NCI-H2029 (cell line): ENCODE measurements around the gene OR2T34.
"Not testable (repeated sequence)": the region's sequence is repeated elsewhere in the genome, so short reads cannot be mapped to it uniquely, and the experiment has no call there.

ENCODE experiments used
- DNase-seq: peaks from one replicate; lab custom pipeline; 2025; lab: John Stamatoyannopoulos, UW

Gene OR2T34, protein sequence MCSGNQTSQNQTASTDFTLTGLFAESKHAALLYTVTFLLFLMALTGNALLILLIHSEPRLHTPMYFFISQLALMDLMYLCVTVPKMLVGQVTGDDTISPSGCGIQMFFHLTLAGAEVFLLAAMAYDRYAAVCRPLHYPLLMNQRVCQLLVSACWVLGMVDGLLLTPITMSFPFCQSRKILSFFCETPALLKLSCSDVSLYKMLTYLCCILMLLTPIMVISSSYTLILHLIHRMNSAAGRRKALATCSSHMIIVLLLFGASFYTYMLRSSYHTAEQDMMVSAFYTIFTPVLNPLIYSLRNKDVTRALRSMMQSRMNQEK

DNA sequence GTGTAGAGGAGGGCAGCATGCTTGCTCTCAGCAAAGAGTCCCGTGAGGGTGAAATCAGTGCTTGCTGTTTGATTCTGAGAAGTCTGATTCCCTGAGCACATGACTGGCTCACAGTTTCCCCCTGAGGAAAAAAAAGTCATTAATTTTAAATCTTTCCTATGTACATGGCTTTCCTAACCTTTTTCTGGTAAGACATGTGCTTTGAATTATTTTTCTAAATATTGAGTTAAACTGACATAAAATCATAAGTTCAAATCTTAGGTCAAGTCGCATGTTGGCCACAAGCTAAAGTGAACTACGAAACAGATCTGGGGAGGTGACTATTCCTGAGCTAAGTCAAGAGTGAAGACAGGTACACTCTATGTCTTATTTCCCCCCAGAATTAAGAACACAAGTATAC is at the start of gene OR2T34:
Gene OR2T34, minus strand, starts transcription at position 101 of the 400 bp plus-strand sequence. Its CDS starts 0 bp downstream, at position 101.
- not testable (repeated sequence) for DNase-seq

DNA sequence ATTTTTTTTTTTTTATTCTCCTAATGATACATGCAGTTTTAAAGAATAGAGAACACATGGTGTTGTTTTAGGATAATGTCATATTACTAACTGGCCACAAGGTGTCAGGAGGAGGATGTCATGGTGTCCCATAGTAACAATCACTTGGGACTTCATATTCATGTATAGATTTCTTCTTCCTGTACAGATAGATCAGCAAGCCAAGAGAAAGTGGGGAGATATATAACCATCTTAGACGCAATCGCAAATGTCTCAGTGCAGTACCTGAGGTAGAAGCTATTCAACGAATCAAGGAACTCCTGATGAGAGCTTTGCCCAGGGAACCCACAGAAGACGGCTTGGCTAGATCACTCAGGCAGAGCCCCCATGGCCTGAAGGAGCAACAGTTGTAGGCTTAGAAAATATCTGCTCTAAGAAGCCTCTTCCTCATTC is 48.0 kb upstream of the OR2T34 start:
- DNase-seq = peak; percentile 38

DNA sequence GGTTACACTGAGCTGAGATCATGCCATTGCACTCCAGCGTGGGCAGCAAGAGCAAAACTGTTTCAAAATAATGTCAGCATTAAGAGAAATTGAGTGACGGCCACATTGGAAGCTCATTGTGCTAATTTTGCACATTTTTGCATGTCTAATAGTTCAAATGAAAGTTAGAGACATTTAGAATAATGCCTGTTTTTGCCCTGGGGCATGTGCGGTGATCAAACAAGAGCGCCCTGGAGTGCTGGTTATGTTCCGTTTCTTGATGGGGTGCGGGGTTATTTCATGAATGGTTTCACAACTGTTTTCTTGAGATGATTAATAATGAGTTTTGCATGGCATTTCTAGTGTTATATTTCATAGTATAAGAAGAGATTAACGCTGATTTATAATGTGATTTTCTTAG is 47.2 kb upstream of the OR2T34 start:
- no peak for DNase-seq

DNA sequence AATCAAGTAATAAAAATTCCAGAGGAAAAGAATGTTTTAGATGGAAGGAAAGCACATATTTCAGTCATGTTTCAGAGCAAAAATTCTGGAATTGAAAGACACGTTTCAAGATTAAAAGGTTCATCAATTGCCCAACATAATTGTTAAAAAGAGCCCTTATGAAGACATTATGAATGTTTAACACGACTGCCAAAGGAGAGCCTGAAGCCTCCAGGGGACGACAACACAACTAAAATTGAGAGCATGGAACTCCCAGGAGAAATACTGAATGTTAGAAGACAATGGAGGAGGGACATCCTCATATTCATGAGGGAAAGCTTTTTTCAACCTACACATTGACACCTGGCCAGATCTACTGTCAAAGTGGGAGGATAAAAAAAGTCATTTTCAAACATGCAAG is 44.3 kb upstream of the OR2T34 start:
- peak; percentile 30 for DNase-seq

DNA sequence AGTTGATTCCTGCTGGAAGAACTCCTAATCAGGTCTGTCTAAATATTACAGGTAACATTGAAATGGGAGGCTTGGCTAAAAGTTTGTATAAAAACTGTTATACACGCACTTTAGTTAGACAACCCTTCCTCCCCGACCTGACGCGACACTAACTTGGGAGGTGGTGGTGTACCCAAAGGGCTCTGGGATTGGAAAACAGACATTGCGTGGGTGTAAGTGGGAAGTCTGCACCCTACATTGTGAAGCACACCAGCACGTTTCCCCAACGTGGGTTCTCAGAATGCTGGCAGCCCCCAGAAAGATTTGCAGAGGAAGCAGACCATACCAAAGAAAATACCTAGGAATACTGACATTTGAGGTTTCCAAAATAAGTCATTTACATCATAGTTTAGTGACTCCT is 43.6 kb upstream of the OR2T34 start:
- DNase-seq = no peak

DNA sequence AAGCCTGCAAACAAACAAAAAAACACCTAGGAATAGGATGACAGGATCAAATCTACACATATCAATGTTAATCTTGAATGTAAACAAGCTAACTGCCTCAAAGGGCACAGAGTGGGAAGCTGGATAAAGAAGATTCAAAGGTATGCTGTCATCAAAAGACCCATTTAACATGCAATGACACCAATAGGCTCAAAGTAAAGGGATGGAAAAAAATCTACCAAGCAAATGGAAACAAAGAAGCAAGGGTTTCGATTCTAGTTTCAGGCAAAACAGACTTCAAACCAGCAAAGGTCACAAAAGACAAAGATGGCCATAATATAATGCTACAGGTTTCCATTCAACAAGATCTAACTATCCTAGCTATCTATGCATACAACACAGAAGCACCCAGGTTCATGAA is 39.2 kb upstream of the OR2T34 start:
- DNase-seq = no peak

DNA sequence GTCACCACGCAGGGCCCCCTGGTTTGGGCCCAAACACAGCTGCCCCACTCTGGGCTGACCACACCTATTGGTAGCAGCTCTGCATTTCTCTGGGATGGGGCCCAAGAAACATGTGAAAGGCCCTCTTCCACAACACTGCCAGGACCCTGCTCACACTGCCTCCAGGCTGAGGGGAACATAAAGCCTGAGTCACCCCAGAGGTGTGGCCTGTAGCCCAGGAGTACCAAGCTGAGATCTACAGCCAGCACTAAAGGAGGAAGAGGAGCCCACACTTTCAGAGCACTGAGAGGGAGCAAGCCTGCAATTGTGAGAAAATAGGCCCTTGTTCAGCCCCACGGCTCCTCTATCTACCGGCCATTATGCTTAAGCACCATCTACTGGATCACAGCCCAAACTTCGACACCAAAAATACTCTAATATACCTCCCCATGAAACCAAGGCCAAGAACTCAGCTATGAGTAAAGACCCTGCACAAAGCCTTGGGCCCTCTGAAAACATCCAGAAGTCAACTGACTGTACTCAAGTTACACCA is 37.4 kb upstream of the OR2T34 start:
- no peak for DNase-seq

DNA sequence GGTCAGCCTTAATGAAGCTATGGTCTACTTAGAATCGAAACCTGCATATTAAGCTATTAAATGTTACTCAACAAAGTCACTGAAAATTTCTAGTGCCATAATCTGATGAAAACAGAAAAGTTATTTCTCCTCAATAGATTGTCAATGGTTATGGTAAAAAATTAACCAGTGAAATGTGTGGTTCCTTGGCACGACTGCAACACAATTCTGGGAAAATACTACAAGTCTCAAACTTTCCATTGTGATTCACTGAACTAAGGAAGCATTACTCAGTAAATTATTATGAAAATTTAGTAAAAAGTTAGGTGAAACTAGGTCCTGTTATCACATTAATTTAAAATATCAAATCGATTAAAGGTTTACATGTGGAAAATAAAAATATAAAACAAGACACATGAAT is 35.7 kb upstream of the OR2T34 start:
- DNase-seq = no peak

DNA sequence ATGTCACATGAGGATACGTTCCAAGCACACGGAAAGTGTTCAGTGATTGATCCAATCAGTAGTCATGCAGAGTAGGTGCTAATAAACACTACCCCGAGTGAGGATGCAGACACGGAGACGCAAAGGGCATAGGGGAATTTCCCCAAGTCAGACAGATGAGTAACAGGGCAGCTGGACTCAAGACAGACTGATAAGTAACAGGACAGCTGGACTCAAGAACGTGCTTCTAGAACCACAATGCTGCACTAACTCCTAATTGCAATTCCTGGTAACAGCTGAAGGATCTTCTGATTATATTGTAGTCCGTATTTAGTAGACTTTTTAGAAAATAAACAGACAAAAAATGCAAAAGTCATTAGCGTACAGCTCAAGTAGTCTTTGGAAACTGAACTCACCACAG is 24.8 kb upstream of the OR2T34 start:
- no peak for DNase-seq

DNA sequence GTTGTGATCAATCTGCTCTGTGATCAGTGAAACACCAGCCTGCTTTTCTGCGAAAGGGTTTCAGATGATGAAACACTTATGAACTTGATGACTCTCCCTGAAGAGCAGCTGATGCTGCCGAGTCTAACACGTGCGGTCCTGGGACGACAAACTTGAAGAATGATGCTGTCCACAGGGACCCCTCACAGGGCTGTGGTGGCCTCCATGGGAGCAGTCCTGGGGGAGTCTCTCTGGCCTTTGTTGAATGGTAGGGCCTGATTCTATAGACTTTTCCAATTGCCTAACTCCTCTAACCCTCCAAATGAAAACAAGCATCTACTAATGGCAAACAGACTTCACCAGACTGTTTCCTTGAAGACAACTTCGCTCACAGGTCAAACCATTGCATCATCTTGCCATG is 23.0 kb upstream of the OR2T34 start, which contains the start of gene OR2T10:
Gene OR2T10, minus strand, starts transcription at position 112 of the 400 bp plus-strand sequence. CDS start 3,932 bp downstream, outside the sequence.
- no peak for DNase-seq

DNA sequence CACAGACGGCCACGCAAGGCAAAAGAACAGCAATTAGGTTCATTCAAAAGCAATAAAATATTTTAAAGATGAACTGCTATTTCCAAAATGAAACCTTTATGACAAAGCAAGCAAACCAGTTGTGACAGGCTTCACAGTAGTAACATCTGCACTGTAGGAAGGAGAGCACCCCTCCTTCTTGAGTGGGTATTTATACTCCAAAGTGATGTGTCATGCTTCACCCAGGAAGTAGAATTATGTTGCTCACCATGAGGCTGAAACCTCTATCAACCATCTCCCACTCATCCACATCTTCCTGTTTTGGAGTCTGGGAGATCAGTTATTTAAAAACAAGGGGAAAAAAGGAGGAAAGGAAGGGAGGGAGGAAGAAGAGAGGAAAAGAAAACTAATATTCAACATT is 22.1 kb upstream of the OR2T34 start:
- no peak for DNase-seq

DNA sequence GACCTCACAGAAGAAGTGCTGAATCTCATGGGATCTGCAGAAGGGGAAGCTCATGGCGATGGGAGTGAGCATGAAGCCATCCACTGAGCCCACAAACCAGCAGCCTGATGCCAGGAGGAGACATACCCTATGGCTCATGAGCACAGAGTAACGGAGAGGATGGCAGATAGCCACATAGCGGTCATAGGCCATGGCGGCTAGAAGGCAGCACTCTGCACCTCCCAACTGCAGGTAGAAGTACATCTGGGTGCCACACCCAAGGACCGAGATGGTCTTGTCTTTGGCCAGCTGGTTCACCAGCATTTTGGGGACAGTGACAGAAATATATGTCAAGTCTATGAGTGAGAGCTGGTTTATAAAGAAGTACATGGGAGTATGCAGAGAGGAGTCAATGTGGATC is 18.7 kb upstream of the OR2T34 start:
- no peak for DNase-seq

DNA sequence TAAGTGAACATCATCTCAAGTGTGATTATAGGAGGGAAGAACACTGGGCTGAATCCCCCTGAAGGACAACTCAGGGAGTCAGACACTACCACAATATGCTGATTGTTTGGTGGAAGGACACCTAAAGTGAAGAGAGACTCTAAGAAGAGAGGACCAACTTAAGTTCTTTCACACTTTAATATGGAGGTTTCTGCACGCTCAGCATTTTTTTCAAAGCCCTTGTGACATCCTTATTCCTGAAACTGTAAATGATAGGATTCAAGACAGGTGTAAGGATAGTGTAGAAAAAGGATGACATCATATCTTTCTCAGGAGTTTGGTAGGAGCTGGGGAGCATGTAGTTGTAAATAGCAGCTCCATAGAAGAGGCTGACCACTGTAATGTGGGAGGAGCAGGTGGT is 18.1 kb upstream of the OR2T34 start:
- DNase-seq = no peak

DNA sequence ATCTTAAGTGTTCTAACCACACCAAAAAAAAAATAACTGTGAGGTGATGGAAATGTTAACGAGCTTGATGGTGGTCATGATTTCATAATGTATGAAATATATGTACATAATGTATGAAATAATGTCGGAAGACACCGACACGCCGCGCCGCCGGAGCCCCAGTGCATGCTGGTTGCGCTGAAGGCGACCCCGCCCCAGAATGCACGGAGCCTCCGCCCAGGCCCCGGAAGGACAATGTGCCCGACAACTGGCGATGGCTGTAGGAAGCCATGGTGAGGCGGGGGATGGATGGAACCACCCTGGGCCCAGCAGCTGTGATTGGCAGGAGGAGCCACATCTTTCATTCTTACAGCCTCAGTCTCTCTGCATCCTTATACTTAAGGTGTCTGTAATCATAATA is 15.5 kb upstream of the OR2T34 start:
- no peak for DNase-seq

DNA sequence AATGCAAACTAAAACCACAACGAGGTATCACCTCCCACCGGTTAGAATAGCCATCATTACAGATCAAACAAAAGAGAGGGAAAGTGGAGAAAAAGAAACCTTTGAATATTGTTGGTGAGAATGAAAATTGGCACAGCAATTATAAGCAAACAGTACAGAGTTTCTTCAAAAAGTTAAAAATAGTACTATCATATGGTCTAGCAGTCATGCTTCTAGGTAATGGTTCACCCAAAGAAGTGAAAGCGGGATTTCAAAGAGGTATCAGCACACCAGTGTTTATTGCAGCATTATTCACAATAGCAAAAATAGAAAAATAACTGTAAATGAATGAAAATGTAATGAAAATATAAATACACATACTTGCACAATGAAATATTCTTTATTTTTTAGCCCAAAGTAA is 14.8 kb upstream of the OR2T34 start:
- DNase-seq = no peak

DNA sequence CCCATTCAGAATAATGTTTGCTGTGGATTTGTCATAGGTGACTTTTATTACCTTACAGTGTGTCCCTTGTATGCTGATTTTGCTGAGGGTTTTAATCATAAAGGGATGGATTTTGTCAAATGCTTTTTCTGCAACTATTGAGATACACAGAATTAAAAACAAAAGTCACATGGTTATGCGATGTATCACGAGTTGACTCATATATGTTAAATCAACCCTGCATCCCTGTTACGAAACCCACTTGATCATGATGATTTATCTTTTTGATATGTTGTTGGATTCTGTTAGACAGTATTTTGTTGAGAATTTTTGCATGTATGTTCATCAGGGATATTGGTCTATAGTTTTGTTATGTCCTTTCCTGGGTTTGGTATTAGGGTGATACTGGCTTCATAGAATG is 10.7 kb upstream of the OR2T34 start:
- no peak for DNase-seq

DNA sequence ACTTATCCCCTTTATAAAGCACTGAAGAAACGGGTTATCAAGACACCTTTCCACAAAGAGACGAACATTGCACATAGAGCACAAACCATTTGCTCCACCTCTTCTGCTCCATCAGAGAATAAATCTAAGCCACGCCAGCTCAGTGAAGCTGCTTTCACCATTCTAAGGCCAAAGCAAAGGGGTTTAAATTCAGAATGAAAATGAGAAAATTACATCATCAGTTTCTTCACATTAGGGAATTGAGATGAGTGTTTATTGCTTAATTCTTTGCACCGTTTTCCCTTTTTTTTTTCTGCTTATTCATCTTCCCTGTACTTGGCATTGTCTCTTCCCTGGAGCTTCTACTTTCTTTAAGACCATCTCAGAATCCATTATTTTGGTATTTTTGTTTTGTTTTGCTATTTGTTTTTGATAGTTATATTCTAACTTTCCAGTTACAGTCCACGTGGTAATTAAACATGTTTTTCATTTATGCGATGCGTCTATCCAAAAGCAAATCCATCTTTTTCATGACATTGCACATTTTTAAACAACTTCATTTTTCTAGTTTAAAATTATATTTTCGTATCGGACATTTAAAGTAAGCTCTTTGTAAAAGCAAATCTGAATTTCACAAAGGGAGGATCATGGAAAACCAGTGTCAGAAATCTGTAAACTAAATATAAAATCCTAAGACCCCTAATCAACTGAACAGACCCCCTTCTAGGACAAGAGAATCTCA is 1.9 kb upstream of the OR2T34 start:
- DNase-seq = no peak

DNA sequence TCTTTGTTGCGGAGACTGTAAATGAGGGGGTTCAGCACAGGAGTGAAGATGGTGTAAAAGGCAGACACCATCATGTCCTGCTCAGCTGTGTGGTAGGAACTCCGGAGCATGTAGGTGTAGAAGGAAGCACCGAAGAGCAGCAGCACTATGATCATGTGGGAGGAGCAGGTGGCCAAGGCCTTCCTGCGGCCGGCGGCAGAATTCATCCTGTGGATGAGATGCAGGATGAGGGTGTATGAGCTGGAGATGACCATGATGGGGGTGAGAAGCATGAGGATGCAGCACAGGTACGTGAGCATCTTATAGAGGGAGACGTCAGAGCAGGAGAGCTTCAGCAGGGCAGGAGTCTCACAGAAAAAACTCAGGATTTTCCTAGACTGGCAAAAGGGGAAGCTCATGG is 701 bp downstream of the OR2T34 start:
- not testable (repeated sequence) for DNase-seq

DNA sequence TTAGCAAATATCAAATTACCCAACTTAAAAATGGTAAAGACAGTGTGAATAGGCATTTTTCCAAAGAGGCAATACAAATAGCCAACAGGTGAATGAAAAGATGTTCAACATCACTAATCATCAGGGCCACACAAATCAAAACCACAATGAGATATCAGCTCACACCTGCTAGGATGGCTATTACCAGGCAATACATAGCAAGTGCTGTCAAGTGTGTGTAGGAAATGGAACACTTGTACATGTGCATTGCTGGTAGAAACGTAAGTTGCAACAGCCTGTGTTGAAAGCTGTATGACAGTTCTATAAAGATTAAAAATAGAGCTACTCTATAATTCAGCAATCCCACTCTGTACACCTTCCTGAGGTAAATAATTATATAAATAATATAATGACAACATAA is 2.5 kb downstream of the OR2T34 start:
- not testable (repeated sequence) for DNase-seq

DNA sequence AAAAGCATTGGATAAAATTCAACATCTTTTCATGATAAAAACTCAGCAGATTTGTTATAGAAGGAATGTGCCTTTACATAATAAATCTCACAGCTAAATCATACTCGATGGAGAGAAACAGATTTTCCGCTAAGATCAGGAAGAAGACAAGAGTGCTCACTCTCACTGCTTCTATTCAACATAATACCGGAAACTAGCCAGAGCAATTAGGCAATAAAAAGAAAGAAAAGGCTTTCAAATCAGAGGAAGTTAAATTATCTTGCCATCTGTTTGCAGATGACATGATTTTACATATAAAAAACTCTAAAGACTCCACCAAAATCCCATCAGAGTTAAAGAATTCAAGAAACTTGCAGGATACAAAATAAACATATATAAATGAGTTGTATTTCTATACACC is 3.7 kb downstream of the OR2T34 start:
- not testable (repeated sequence) for DNase-seq

DNA sequence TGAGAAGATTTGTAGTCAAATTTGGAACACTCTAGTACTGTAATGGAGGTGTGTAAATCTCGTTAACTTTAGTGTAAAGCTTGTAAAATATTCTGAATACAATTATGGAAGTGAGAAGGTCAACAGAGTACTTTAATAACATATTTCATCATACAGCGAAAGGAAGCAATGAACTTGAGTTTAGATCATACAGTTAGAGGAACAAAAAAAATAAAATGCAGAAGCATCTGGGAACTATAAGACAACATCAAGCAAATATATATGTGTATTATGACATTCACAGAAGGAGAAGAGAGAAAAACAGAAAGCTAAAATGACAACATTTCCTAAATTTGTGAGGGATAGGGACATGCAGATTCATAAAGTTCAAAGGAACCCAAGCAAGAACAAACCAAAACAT is 5.5 kb downstream of the OR2T34 start:
- DNase-seq = not testable (repeated sequence)

DNA sequence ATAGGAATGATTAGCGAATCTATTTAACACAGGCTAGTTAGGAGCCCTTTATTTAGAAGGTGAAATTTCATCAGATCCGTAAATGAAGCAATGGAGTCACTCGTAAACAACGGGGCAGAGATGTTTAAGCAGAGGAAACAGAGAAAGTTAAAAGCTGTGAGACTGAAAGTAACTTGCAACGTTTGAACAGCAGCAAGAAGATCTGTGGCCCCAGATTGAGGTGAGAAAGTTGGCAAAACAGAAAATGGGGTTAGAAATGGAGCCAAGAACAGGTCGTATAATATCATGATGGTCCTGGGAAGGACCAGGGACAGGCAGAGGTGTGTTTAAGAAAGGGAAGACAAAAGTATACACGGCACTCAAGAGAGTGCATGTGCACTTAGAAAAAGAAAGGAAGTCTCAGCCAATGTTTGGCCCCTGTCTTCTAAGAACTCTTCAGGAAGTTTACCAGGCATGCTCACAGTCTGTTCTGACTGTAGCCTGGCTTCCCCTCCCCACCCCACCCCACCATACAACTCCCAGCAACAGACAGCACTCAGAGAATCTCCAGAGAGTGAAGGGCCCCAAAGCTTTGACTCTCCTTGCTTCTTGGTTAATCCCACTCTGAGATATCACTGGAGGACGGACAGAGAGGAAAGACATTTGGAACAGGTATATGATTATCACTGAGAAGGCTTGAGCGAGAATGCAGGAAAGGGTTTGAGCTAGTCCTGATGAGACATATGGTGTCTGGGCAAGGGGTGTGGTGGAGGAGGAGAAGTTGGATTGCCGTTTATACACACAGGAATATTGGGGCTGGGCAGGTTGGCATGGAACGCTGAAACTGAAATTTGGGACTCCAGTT is 8.8 kb downstream of the OR2T34 start:
- DNase-seq = not testable (repeated sequence)
